Breast epithelium (tissue), 3 donors: ENCODE results near the gene HDAC4.

Experiments used
- CTCF ChIP-seq, 3 donors: fragments of 450-650 bp; IDR thresholded peaks; one replicate each; pipeline ENCODE4 v1.5.1; 2016 to 2017; ENCODE audit warnings: antibody characterized with exemption in 3 of 3, mild to moderate bottlenecking in 3 of 3, moderate library complexity in 3 of 3
- POLR2A ChIP-seq: fragments of 450-650 bp; IDR thresholded peaks from one replicate; pipeline ENCODE4 v1.6.1; 2016; ENCODE audit warnings: antibody characterized with exemption, mild to moderate bottlenecking, moderate library complexity

GRCh38 chr2:239144713-239144999, 256.2 kb downstream of the HDAC4 start:
- TF ChIP-seq CTCF (IDR thresholded peaks at IDR 0.05), result no peak
- no peak for TF ChIP-seq POLR2A
